ENCODE results near the gene ITPR1. TPM values are rescaled to one million over a fixed set of nuclear protein-coding genes. Genes with fewer than 3 reads are reported as not detected.

Gene ITPR1
- total RNA-seq, 4 donors from 2014 or later, result 58.8 to 67.2 (median 63.1) TPM

GRCh38 chr3:4757575-4758248 is 264.6 kb downstream of the ITPR1 start:
- no peak for TF ChIP-seq CTCF (IDR thresholded peaks at IDR 0.05; ENCODE audit: low read depth)

- TF ChIP-seq CTCF (IDR thresholded peaks at IDR 0.05; ENCODE audit: low read depth), result no peak
Observed at GRCh38 chr3:4758249-4758860, 265.2 kb downstream of the ITPR1 start.

GRCh38 chr3:4758957-4759656 is 266.0 kb downstream of the ITPR1 start:
- TF ChIP-seq CTCF (IDR thresholded peaks at IDR 0.05; ENCODE audit: low read depth), result no peak

GRCh38 chr3:4759689-4760312 is 266.7 kb downstream of the ITPR1 start:
- no peak for TF ChIP-seq CTCF (IDR thresholded peaks at IDR 0.05; ENCODE audit: low read depth)

GRCh38 chr3:4761759-4762158 is 268.6 kb downstream of the ITPR1 start:
- TF ChIP-seq CTCF (IDR thresholded peaks at IDR 0.05; ENCODE audit: low read depth), result no peak

GRCh38 chr3:4763604-4764247 is 270.6 kb downstream of the ITPR1 start:
- TF ChIP-seq CTCF (IDR thresholded peaks at IDR 0.05; ENCODE audit: low read depth), result no peak

Measured in subcutaneous adipose tissue (tissue), 4 donors.